Gastrocnemius medialis (tissue), 4 donors: ENCODE results near the gene MSANTD2. TPM values are rescaled to one million over a fixed set of nuclear protein-coding genes. Genes with fewer than 3 reads are reported as not detected.

Source experiments
- ATAC-seq, 2 donors: fragments of 150-250 bp; one replicate each; pipeline ENCODE4 v1.9.1; 2016
- DNase-seq, 2 donors: peaks; one replicate each; pipeline ENCODE4 v3.0.0-alpha.2; 2019
- H3K27ac ChIP-seq, 4 donors: fragments of 200-600 bp; sonication (generic); 1 replicate in 1 of 4; 2 replicates in 3 of 4; pipeline ENCODE4 v1.5.1; 2016 to 2018; ENCODE audit warnings: mild to moderate bottlenecking in 2 of 4, moderate library complexity in 1 of 4
- H3K27me3 ChIP-seq, 3 donors: fragments of 200-600 bp; sonication (generic) in 2 of 3; 1 replicate in 1 of 3; 2 replicates in 2 of 3; pipeline versions ENCODE4 v1.5.1 to v1.6.0; 2016 to 2019; ENCODE audit warnings: mild to moderate bottlenecking in 1 of 3, moderate library complexity in 1 of 3
- H3K36me3 ChIP-seq, 2 donors: fragments of 200-600 bp; sonication (generic) in 1 of 2; one replicate each; pipeline ENCODE4 v1.5.1; 2017 to 2018
- H3K4me1 ChIP-seq, 2 donors: fragments of 200-600 bp; sonication (generic) in 1 of 2; one replicate each; pipeline ENCODE4 v1.5.1; 2016 to 2017; ENCODE audit warnings: mild to moderate bottlenecking in 2 of 2
- H3K4me3 ChIP-seq, 4 donors: fragments of 200-600 bp; sonication (generic) in 3 of 4; 1 replicate in 1 of 4; 2 replicates in 3 of 4; pipeline ENCODE4 v1.5.1; 2016 to 2019; ENCODE audit warnings: mild to moderate bottlenecking in 2 of 4
- H3K9me3 ChIP-seq, 3 donors: fragments of 200-600 bp; sonication (generic) in 2 of 3; 1 replicate in 1 of 3; 2 replicates in 2 of 3; pipeline ENCODE4 v1.5.1; 2016 to 2019
- CTCF ChIP-seq, 5 experiments: fragments of 450-650 bp in 3 of 5; fragments of 200-600 bp in 2 of 5; sonication (generic) in 2 of 5; IDR thresholded peaks in 4 of 5; conservative IDR thresholded peaks in 1 of 5; 1 replicate in 4 of 5; 2 replicates in 1 of 5; pipeline ENCODE4 v1.5.1; 2016 to 2019; ENCODE audit warnings: antibody characterized with exemption in 5 of 5, mild to moderate bottlenecking in 3 of 5, moderate library complexity in 3 of 5
- POLR2A ChIP-seq, 2 donors: fragments of 450-650 bp; IDR thresholded peaks; one replicate each; pipeline ENCODE4 v1.6.1; 2017; ENCODE audit warnings: antibody characterized with exemption in 2 of 2, mild to moderate bottlenecking in 2 of 2, moderate library complexity in 2 of 2
- in situ Hi-C, 4 donors: fragments of 200-750 bp; cut with MboI; loops; one replicate each; pipeline versions ENCODE4 v1.15.0 to v1.8.0; 2017; ENCODE audit warnings: low sequenced_read_pairs in 4 of 4
- intact Hi-C: fragments of 100-400 bp; cut with DNase I; formaldehyde crosslinking; loops from one replicate; pipeline ENCODE4 v1.15.1; 2023; ENCODE audit warnings: low total_unique reads
- total RNA-seq, 4 donors: library from RNA; depleted of rRNA; stranded (reverse); fragments of >200 nt; gene quantifications; one replicate each; pipeline versions ENCODE4 v1.1.0 to v1.2.3, GENCODE V29; 2016

Gene MSANTD2
- total RNA-seq, 4 donors from 2014 or later = 3.3 to 5.1 (median 3.8) TPM

GRCh38 chr11:124748100-124748418, 52.1 kb downstream of the MSANTD2 start:
- no peak overlapping the region for H3K4me3 ChIP-seq
- H3K36me3 ChIP-seq = no peaks in the 10 kb centered on the region
- peaks cover 0 to 12% of the 10 kb centered on the region in 2 donors for H3K4me1 ChIP-seq
- no peak for TF ChIP-seq CTCF (IDR thresholded peaks at IDR 0.05 in 4 of 5, conservative IDR thresholded peaks at IDR 0.05 in 1 of 5)
- TF ChIP-seq POLR2A (IDR thresholded peaks at IDR 0.05) = no peak
- DNase-seq = no peak
- H3K27me3 ChIP-seq = peaks cover 37 to 73% (median 60%) of the 10 kb centered on the region in 3 donors
- peak overlapping the region in 3 of 4 donors; percentile 40 to 62 (median 61) for H3K27ac ChIP-seq
- ATAC-seq = no peak
- in situ Hi-C loops (no loop called here), intact Hi-C loops (loop anchor here (5.0 kb wide), 1 partner anchor 76 kb away; the partner anchor contains the start of genes SIAE and SPA17)
- H3K9me3 ChIP-seq = no peaks in the 10 kb centered on the region

- Histone ChIP-seq H3K9me3 (no peaks in the 10 kb centered on the region), H3K27me3 (peaks cover 37 to 73% (median 63%) of the 10 kb centered on the region in 3 donors), H3K4me1 (peaks cover 0 to 12% of the 10 kb centered on the region in 2 donors), H3K27ac (peak overlapping the region in 3 of 4 donors; percentile 47 to 62 (median 61)), H3K4me3 (peak overlapping the region in 2 of 4 donors; percentile 63 to 73), H3K36me3 (no peaks in the 10 kb centered on the region)
- no peak for TF ChIP-seq POLR2A (IDR thresholded peaks at IDR 0.05)
- TF ChIP-seq CTCF (IDR thresholded peaks at IDR 0.05 in 4 of 5, conservative IDR thresholded peaks at IDR 0.05 in 1 of 5) = no peak
- intact Hi-C loops (loop anchor here (2.0 to 5.0 kb wide), 2 partner anchors 15 to 75 kb away; partner anchors contain the start of genes ESAM, SIAE and SPA17), in situ Hi-C loops (no loop called here)
- no peak for DNase-seq
- ATAC-seq = no peak
Observed at GRCh38 chr11:124747406-124748099, 52.7 kb downstream of the MSANTD2 start.

GRCh38 chr11:124746621-124747243, 53.5 kb downstream of the MSANTD2 start:
- peak overlapping the region; percentile 53 to 73 (median 65) for H3K4me3 ChIP-seq
- intact Hi-C loops = loop anchor here (2.0 to 5.0 kb wide), 2 partner anchors 16 to 74 kb away; partner anchors contain the start of genes ESAM, SIAE and SPA17
- H3K27me3 ChIP-seq = peaks cover 34 to 72% (median 61%) of the 10 kb centered on the region in 3 donors
- in situ Hi-C loops = no loop called here
- no peaks in the 10 kb centered on the region for H3K9me3 ChIP-seq
- peak in 1 of 2 donors; percentile 58 for DNase-seq
- peak; percentile 78 to 83 for ATAC-seq
- peak; percentile 26 to 61 for TF ChIP-seq POLR2A (IDR thresholded peaks at IDR 0.05)
- TF ChIP-seq CTCF (IDR thresholded peaks at IDR 0.05 in 4 of 5, conservative IDR thresholded peaks at IDR 0.05 in 1 of 5) = peak in 3 of 5 experiments; percentile 25 to 56 (median 30)
- H3K36me3 ChIP-seq = no peaks in the 10 kb centered on the region
- H3K4me1 ChIP-seq = peaks cover 0 to 12% of the 10 kb centered on the region in 2 donors
- peak overlapping the region; percentile 25 to 70 (median 64) for H3K27ac ChIP-seq

- Histone ChIP-seq H3K27me3 (peaks cover 34 to 72% (median 61%) of the 10 kb centered on the region in 3 donors), H3K36me3 (no peaks in the 10 kb centered on the region), H3K27ac (peak overlapping the region; percentile 25 to 70 (median 64)), H3K4me3 (peak overlapping the region; percentile 53 to 73 (median 65)), H3K9me3 (no peaks in the 10 kb centered on the region), H3K4me1 (peaks cover 0 to 12% of the 10 kb centered on the region in 2 donors)
- no peak for ATAC-seq
- in situ Hi-C loops (no loop called here), intact Hi-C loops (loop anchor here (2.0 to 5.0 kb wide), 2 partner anchors 17 to 74 kb away; partner anchors contain the start of genes ESAM, SIAE and SPA17)
- DNase-seq = no peak
- no peak for TF ChIP-seq CTCF (IDR thresholded peaks at IDR 0.05 in 4 of 5, conservative IDR thresholded peaks at IDR 0.05 in 1 of 5)
- TF ChIP-seq POLR2A (IDR thresholded peaks at IDR 0.05) = no peak
Observed at GRCh38 chr11:124745835-124746620, 54.2 kb downstream of the MSANTD2 start.
